ENCODE measurements around the gene PDLIM4.

Gene PDLIM4

GRCh38 chr5:132232465-132232864 lies 25.0 kb upstream of the PDLIM4 start:
- Histone ChIP-seq H3K4me1 (ENCODE audit: low read depth, poor library complexity, severe bottlenecking) (no peaks in the 10 kb centered on the region), H3K4me2 (no peak overlapping the region)
- TF ChIP-seq CTCF (conservative IDR thresholded peaks at IDR 0.05; ENCODE audit: low read depth, low read length) = no peak

GRCh38 chr5:132233081-132233480 lies 24.4 kb upstream of the PDLIM4 start:
- H3K27ac ChIP-seq = no peak overlapping the region
- no peak overlapping the region for H2AFZ ChIP-seq (ENCODE audit: low read depth)

More at GRCh38 chr5:132232465-132232864, 25.0 kb upstream of the PDLIM4 start:
- Histone ChIP-seq H2AFZ (ENCODE audit: low read depth) (no peak overlapping the region), H3K36me3 (ENCODE audit: insufficient read depth) (no peaks in the 10 kb centered on the region), H3K27ac (no peak overlapping the region), H3K9ac (no peak overlapping the region), H3K27me3 (ENCODE audit: insufficient read depth, low read depth) (no peaks in the 10 kb centered on the region), H3K4me3 (IDR thresholded peaks at IDR 0.05; ENCODE audit: insufficient read depth, low read depth, low read length) (no peak overlapping the region), H4K20me1 (ENCODE audit: insufficient read depth) (no peaks in the 10 kb centered on the region), H3K79me2 (ENCODE audit: insufficient read depth, low read depth) (no peaks in the 10 kb centered on the region)

GRCh38 chr5:132233811-132234683 lies 23.4 kb upstream of the PDLIM4 start:
- Histone ChIP-seq H3K4me1 (ENCODE audit: low read depth, poor library complexity, severe bottlenecking) (no peaks in the 10 kb centered on the region), H3K79me2 (ENCODE audit: insufficient read depth, low read depth) (no peaks in the 10 kb centered on the region), H2AFZ (ENCODE audit: low read depth) (no peak overlapping the region), H3K9ac (no peak overlapping the region), H3K36me3 (ENCODE audit: insufficient read depth) (no peaks in the 10 kb centered on the region), H4K20me1 (ENCODE audit: insufficient read depth) (no peaks in the 10 kb centered on the region), H3K4me2 (no peak overlapping the region), H3K27ac (no peak overlapping the region), H3K27me3 (ENCODE audit: insufficient read depth, low read depth) (no peaks in the 10 kb centered on the region), H3K4me3 (IDR thresholded peaks at IDR 0.05; ENCODE audit: insufficient read depth, low read depth, low read length) (no peak overlapping the region)
- no peak for TF ChIP-seq CTCF (conservative IDR thresholded peaks at IDR 0.05; ENCODE audit: low read depth, low read length)

More at GRCh38 chr5:132233081-132233480, 24.4 kb upstream of the PDLIM4 start:
- H3K79me2 ChIP-seq (ENCODE audit: insufficient read depth, low read depth) = no peaks in the 10 kb centered on the region
- no peaks in the 10 kb centered on the region for H3K27me3 ChIP-seq (ENCODE audit: insufficient read depth, low read depth)
- TF ChIP-seq CTCF (conservative IDR thresholded peaks at IDR 0.05; ENCODE audit: low read depth, low read length) = no peak
- H3K4me3 ChIP-seq (IDR thresholded peaks at IDR 0.05; ENCODE audit: insufficient read depth, low read depth, low read length) = no peak overlapping the region
- no peak overlapping the region for H3K4me2 ChIP-seq
- no peaks in the 10 kb centered on the region for H3K4me1 ChIP-seq (ENCODE audit: low read depth, poor library complexity, severe bottlenecking)
- no peaks in the 10 kb centered on the region for H4K20me1 ChIP-seq (ENCODE audit: insufficient read depth)
- H3K36me3 ChIP-seq (ENCODE audit: insufficient read depth) = no peaks in the 10 kb centered on the region
- no peak overlapping the region for H3K9ac ChIP-seq

GRCh38 chr5:132234684-132235062 lies 22.8 kb upstream of the PDLIM4 start:
- Histone ChIP-seq H3K4me1 (ENCODE audit: low read depth, poor library complexity, severe bottlenecking) (no peaks in the 10 kb centered on the region), H2AFZ (ENCODE audit: low read depth) (no peak overlapping the region), H4K20me1 (ENCODE audit: insufficient read depth) (no peaks in the 10 kb centered on the region), H3K36me3 (ENCODE audit: insufficient read depth) (no peaks in the 10 kb centered on the region), H3K27me3 (ENCODE audit: insufficient read depth, low read depth) (no peaks in the 10 kb centered on the region), H3K4me2 (no peak overlapping the region), H3K27ac (no peak overlapping the region), H3K4me3 (IDR thresholded peaks at IDR 0.05; ENCODE audit: insufficient read depth, low read depth, low read length) (no peak overlapping the region), H3K79me2 (ENCODE audit: insufficient read depth, low read depth) (no peaks in the 10 kb centered on the region), H3K9ac (no peak overlapping the region)
- TF ChIP-seq CTCF (conservative IDR thresholded peaks at IDR 0.05; ENCODE audit: low read depth, low read length) = no peak
